ENCODE data around the gene GHRL.
A peak's percentile ranks its signal among the peaks of the same experiment; 100 is the strongest.

GHRL gene

GRCh38 chr3:10292505-10293419, at the start of gene GHRL:
Gene GHRL, minus strand, starts transcription at chr3:10292947. Its CDS starts 2,767 bp downstream, at chr3:10290180.
- Histone ChIP-seq H3K4me3 (ENCODE audit: low read length) (peak within 1 kb of the TSS; percentile 3; the same call in 1 of the 2 replicates), H3K27me3 (ENCODE audit: control insufficient read depth, low read length) (no peaks in the 10 kb centered on the region), H3K27ac (ENCODE audit: low read depth, low read length) (peak within 1 kb of the TSS; percentile 9), H3F3A (ENCODE audit: control insufficient read depth, insufficient read depth) (peaks cover 14% of the 10 kb centered on the region), H3K9me3 (ENCODE audit: control insufficient read depth, insufficient read depth, low read length) (no peaks in the 10 kb centered on the region), H3K36me3 (ENCODE audit: control insufficient read depth, low read length) (peaks cover 52% of the 10 kb centered on the region), H3K4me1 (ENCODE audit: control insufficient read depth, low read length) (peaks cover 21% of the 10 kb centered on the region), H3K79me2 (ENCODE audit: control insufficient read depth, low read length) (no peaks in the 10 kb centered on the region; the same call in 1 of the 2 replicates), H4K20me1 (ENCODE audit: control insufficient read depth, insufficient read depth, low read depth, low read length) (no peaks in the 10 kb centered on the region), H3K4me2 (ENCODE audit: low read length) (peak within 1 kb of the TSS; percentile 24), H3K9me2 (replicated peaks; ENCODE audit: control insufficient read depth, low read length) (no peaks in the 10 kb centered on the region)
- no peak for TF ChIP-seq EZH2phosphoT487 (IDR thresholded peaks at IDR 0.05; ENCODE audit: borderline replicate concordance, low read length)
- TF ChIP-seq CTCF (IDR thresholded peaks at IDR 0.05; ENCODE audit: low read depth, low read length, poor library complexity, severe bottlenecking): no peak

- no peaks in the 10 kb centered on the region for H3F3A ChIP-seq (ENCODE audit: control insufficient read depth, insufficient read depth)
- no peak overlapping the region for H3K4me2 ChIP-seq (ENCODE audit: low read length)
- H3K4me3 ChIP-seq (ENCODE audit: low read length): no peak overlapping the region
- no peaks in the 10 kb centered on the region for H3K79me2 ChIP-seq (ENCODE audit: control insufficient read depth, low read length)
- TF ChIP-seq EZH2phosphoT487 (IDR thresholded peaks at IDR 0.05; ENCODE audit: borderline replicate concordance, low read length) (no peak), CTCF (IDR thresholded peaks at IDR 0.05; ENCODE audit: low read depth, low read length, poor library complexity, severe bottlenecking) (no peak)
- no peaks in the 10 kb centered on the region for H3K27me3 ChIP-seq (ENCODE audit: control insufficient read depth, low read length)
- H3K27ac ChIP-seq (ENCODE audit: low read depth, low read length): no peak overlapping the region
- H3K9me2 ChIP-seq (replicated peaks; ENCODE audit: control insufficient read depth, low read length): no peaks in the 10 kb centered on the region
- no peaks in the 10 kb centered on the region for H3K36me3 ChIP-seq (ENCODE audit: control insufficient read depth, low read length)
- no peaks in the 10 kb centered on the region for H3K4me1 ChIP-seq (ENCODE audit: control insufficient read depth, low read length)
- no peaks in the 10 kb centered on the region for H3K9me3 ChIP-seq (ENCODE audit: control insufficient read depth, insufficient read depth, low read length)
- no peaks in the 10 kb centered on the region for H4K20me1 ChIP-seq (ENCODE audit: control insufficient read depth, insufficient read depth, low read depth, low read length)
Observed at GRCh38 chr3:10341901-10342398, 49.2 kb upstream of the GHRL start.

- H3K4me1 ChIP-seq (ENCODE audit: control insufficient read depth, low read length): no peaks in the 10 kb centered on the region
- no peaks in the 10 kb centered on the region for H3K27me3 ChIP-seq (ENCODE audit: control insufficient read depth, low read length)
- TF ChIP-seq CTCF (IDR thresholded peaks at IDR 0.05; ENCODE audit: low read depth, low read length, poor library complexity, severe bottlenecking) (no peak), EZH2phosphoT487 (IDR thresholded peaks at IDR 0.05; ENCODE audit: borderline replicate concordance, low read length) (no peak)
- no peaks in the 10 kb centered on the region for H4K20me1 ChIP-seq (ENCODE audit: control insufficient read depth, insufficient read depth, low read depth, low read length)
- no peaks in the 10 kb centered on the region for H3K36me3 ChIP-seq (ENCODE audit: control insufficient read depth, low read length)
- no peak overlapping the region for H3K27ac ChIP-seq (ENCODE audit: low read depth, low read length)
- no peaks in the 10 kb centered on the region for H3K9me2 ChIP-seq (replicated peaks; ENCODE audit: control insufficient read depth, low read length)
- no peak overlapping the region for H3K4me2 ChIP-seq (ENCODE audit: low read length)
- no peaks in the 10 kb centered on the region for H3F3A ChIP-seq (ENCODE audit: control insufficient read depth, insufficient read depth)
- no peak overlapping the region for H3K4me3 ChIP-seq (ENCODE audit: low read length)
- H3K79me2 ChIP-seq (ENCODE audit: control insufficient read depth, low read length): no peaks in the 10 kb centered on the region
- H3K9me3 ChIP-seq (ENCODE audit: control insufficient read depth, insufficient read depth, low read length): no peaks in the 10 kb centered on the region
Observed at GRCh38 chr3:10340476-10340875, 47.7 kb upstream of the GHRL start.
